GM10266 (cell line): ENCODE measurements around the gene GALNT18.

Experiments
- DNase-seq: peaks from one replicate; pipeline ENCODE4 v3.0.0; 2012; ENCODE audit errors: extremely low spot score
- TF ChIP-seq, protein P1 (sequence below): IDR thresholded peaks from 2 replicates; pipeline ENCODE4 v1.5.1; 2012; ENCODE audit warnings: mild to moderate bottlenecking, low read depth; ENCODE audit not compliant: control insufficient read depth, insufficient read depth; ENCODE audit errors: missing control alignments

The GALNT18 gene

GRCh38 chr11:11533751-11534150, 88.1 kb downstream of the GALNT18 start:
- TF ChIP-seq, protein P1, sequence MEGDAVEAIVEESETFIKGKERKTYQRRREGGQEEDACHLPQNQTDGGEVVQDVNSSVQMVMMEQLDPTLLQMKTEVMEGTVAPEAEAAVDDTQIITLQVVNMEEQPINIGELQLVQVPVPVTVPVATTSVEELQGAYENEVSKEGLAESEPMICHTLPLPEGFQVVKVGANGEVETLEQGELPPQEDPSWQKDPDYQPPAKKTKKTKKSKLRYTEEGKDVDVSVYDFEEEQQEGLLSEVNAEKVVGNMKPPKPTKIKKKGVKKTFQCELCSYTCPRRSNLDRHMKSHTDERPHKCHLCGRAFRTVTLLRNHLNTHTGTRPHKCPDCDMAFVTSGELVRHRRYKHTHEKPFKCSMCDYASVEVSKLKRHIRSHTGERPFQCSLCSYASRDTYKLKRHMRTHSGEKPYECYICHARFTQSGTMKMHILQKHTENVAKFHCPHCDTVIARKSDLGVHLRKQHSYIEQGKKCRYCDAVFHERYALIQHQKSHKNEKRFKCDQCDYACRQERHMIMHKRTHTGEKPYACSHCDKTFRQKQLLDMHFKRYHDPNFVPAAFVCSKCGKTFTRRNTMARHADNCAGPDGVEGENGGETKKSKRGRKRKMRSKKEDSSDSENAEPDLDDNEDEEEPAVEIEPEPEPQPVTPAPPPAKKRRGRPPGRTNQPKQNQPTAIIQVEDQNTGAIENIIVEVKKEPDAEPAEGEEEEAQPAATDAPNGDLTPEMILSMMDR: no peak
- no peak for DNase-seq

DNA sequence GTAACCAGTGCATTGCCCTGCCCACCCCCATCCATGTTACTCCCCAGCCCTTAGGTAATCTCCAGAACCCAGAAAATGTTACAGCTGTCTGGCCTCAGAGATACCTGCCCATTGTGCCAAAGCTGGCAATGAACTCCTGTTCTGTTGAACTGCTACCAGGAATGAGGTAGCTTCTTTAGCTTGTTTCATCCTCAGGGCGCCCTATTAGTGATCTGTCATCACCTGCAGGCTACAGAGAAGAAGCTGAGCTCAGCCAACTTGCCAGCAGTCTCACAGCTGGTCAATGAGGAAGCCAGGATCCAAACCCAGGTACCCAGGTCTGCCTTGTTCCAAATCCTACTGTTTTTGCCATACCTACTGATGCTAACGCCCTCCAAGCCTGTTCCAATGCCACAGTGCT, 88.7 kb downstream of the GALNT18 start:
- TF ChIP-seq, protein P1: no peak

DNA sequence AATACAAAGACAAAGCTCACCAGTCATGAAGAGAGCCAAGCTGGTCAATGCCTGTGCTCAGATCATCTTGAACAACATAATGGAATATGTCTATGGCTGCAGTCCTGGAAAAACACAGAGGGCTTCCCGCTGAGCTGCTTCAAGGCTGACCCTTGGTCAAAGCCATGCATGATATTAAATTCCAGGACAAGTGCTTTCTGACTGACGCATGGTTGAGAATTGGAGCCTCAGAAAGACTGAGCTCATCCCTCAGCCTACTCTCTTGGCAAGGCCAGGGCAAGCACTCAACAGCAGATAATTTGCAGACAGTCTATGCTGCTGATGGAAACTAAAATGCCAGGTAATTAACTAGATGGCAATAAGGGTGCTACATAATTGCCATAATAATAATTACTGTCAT, 89.2 kb downstream of the GALNT18 start:
- no peak for DNase-seq
- TF ChIP-seq, protein P1: no peak

More for the DNA sequence above, 88.7 kb downstream of the GALNT18 start:
- DNase-seq: no peak

DNA sequence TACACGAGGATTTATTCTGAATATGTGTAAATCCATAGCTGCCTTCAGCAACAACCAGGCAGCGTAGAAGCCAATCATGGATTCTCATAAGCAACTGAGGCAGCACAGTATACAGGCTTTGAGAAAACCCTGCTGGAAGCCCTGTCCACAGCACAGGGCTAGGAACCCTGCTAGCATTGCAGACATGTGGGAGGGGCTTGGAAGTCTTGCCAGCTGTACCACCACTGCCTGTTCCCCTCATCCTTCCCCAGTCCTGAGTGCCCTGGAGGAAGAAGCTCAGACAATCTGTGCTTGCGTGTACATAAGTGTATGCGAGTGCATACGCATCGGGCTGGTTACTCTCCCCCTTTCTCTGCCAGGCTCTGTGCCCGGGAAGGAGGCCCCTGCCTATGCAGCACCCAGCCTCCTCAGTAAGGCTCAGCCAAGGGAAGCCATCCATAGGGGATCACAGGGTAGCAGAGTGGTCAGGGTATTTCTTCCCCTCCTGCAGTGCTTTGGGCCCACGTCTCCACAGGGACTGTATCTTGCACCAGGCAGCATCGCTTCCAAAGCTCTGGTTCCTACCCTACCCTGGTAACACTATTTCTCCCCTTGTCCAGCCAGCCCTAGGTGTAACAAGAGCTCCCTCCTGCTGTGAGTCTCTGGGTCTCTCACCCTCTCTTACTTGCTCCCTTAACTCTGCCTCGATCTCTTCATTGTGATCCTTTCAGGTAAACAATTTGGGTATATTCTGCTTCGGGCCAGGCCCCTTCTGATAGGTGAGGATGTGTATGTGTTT, 90.5 kb downstream of the GALNT18 start:
- no peak for DNase-seq
- TF ChIP-seq, protein P1: no peak

DNA sequence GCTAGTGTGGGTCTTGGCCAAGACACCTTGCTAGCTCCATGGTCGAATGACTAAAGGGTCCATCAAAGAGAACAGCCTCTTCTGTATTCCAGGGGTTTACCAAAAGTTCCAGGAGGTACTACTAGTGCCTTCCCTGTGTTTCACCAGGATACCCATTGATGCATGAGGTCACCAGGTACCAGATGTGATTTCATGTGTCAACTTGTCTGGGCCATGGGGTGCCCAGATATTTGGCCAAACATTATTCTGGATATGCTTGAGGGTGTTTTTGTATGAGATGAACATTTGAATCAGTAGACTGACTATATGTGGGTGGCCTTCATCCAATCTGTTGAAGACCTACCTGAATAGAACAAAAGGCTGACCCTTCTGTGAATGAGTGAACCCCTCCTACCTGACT, 92.8 kb downstream of the GALNT18 start:
- TF ChIP-seq, protein P1: no peak
- DNase-seq: no peak

DNA sequence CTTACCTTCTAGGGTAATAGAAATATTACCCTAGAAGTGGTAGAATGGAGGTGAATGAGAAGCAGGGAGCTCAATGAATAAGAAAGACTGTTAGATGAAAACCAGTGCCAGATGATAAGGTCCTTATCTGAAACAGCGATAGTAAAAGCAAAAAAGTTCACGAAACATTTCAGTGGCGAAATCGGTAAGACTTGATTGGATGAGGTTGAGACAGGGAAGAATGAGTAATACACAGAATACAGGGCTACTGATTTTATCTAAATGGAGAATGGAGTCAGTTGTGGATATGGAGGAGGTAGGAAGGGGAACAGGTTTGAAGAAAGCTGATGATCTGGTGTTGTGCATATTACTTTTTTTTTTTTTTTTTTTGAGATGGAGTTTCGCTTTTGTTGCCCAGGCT, 96.5 kb downstream of the GALNT18 start:
- DNase-seq: no peak
- TF ChIP-seq, protein P1: no peak

DNA sequence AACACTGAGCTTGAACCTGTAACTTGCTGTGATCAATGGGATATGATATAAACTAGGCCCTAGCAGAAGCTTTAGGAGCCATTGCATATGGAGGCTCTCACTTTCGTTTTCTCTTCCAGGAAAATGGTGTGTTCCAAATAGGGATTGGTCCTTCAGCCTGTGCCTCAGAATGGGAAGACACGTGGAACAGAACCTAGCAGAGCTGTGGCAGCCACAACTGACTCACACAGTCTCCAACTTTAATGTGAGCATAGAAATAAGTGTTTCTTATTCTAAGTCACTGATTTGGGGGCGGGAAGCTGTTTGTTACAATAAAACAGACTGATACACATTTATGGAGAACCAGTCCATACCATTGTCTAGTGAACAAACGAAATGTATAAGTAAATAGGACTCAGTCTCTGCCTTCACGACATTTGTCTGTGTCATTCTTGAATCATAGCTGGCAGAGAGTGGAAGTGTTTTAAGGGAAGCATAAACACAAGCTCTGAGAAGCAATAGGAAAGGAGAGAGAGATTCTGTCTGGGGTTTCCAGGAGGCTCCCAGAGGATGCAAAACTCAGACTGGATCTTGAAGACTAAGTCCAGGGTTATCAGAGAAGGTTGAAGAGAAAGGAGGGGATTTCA, 97.3 kb downstream of the GALNT18 start:
- no peak for DNase-seq
- TF ChIP-seq, protein P1: no peak
